HCT116 (cell line): Measurements from ENCODE around the gene WWOX.

Experiments used
- FOSL1 ChIP-seq: IDR thresholded peaks from 2 replicates; pipeline ENCODE4 v1.6.1; 2012; ENCODE audit warnings: low read depth
- POLR2A ChIP-seq: IDR thresholded peaks from 2 replicates; pipeline ENCODE4 v1.7.0; 2011; ENCODE audit warnings: borderline replicate concordance; ENCODE audit not compliant: insufficient read depth, insufficient read length; ENCODE audit errors: extremely low read depth
- POLR2AphosphoS5 ChIP-seq: IDR thresholded peaks from 2 replicates; pipeline ENCODE4 v1.6.1; 2011; ENCODE audit warnings: mild to moderate bottlenecking, low read depth, low read length, moderate library complexity
- RAD21 ChIP-seq: IDR thresholded peaks from 2 replicates; pipeline ENCODE4 v1.6.1; 2012; ENCODE audit warnings: low read depth, mild to moderate bottlenecking
- REST ChIP-seq: IDR thresholded peaks from 2 replicates; pipeline ENCODE4 v1.6.1; 2012; ENCODE audit warnings: low read depth
- SP1 ChIP-seq: IDR thresholded peaks from 2 replicates; pipeline ENCODE4 v1.6.1; 2012; ENCODE audit warnings: low read depth
- TF ChIP-seq, protein P1 (sequence below), 3 experiments: fragments of 200-600 bp in 1 of 3; sonication (generic) in 1 of 3; IDR thresholded peaks in 2 of 3; conservative IDR thresholded peaks in 1 of 3; 2 replicates each; pipeline ENCODE4 v1.5.1; 2012 to 2017; ENCODE audit warnings: low read depth in 2 of 3, low read length in 2 of 3, antibody characterized with exemption in 1 of 3, borderline replicate concordance in 1 of 3, control low read depth in 1 of 3, mild to moderate bottlenecking in 1 of 3, mixed read lengths in 1 of 3, mixed run types in 1 of 3, moderate library complexity in 1 of 3; ENCODE audit not compliant: insufficient read depth in 1 of 3
- TF ChIP-seq, protein P2 (sequence below): IDR thresholded peaks from 2 replicates; pipeline ENCODE4 v1.6.1; 2012
- TF ChIP-seq, protein P3 (sequence below): IDR thresholded peaks from 2 replicates; pipeline ENCODE4 v1.6.1; 2012

- TF ChIP-seq POLR2A (no peak), POLR2AphosphoS5 (no peak), RAD21 (no peak), SP1 (no peak), REST (no peak), FOSL1 (no peak)
- TF ChIP-seq, protein P1, sequence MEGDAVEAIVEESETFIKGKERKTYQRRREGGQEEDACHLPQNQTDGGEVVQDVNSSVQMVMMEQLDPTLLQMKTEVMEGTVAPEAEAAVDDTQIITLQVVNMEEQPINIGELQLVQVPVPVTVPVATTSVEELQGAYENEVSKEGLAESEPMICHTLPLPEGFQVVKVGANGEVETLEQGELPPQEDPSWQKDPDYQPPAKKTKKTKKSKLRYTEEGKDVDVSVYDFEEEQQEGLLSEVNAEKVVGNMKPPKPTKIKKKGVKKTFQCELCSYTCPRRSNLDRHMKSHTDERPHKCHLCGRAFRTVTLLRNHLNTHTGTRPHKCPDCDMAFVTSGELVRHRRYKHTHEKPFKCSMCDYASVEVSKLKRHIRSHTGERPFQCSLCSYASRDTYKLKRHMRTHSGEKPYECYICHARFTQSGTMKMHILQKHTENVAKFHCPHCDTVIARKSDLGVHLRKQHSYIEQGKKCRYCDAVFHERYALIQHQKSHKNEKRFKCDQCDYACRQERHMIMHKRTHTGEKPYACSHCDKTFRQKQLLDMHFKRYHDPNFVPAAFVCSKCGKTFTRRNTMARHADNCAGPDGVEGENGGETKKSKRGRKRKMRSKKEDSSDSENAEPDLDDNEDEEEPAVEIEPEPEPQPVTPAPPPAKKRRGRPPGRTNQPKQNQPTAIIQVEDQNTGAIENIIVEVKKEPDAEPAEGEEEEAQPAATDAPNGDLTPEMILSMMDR (IDR thresholded peaks at IDR 0.05 in 2 of 3, conservative IDR thresholded peaks at IDR 0.05 in 1 of 3; ENCODE audit: borderline replicate concordance in 1 of 3, insufficient read depth in 1 of 3, low read depth in 2 of 3, low read length in 2 of 3): no peak
- TF ChIP-seq, protein P2, sequence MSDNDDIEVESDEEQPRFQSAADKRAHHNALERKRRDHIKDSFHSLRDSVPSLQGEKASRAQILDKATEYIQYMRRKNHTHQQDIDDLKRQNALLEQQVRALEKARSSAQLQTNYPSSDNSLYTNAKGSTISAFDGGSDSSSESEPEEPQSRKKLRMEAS: no peak
- TF ChIP-seq, protein P3, sequence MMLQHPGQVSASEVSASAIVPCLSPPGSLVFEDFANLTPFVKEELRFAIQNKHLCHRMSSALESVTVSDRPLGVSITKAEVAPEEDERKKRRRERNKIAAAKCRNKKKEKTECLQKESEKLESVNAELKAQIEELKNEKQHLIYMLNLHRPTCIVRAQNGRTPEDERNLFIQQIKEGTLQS: no peak
These were observed 914.6 kb downstream of the WWOX start for GRCh38 chr16:79013930-79014660.
